GM19397 (cell line): Measurements from ENCODE around the gene ZNF480.
"Not testable (repeated sequence)": the region's sequence is repeated elsewhere in the genome, so short reads cannot be mapped to it uniquely, and the experiment has no call there.

Source experiments
- ATAC-seq: cut with Tn5 transposase; IDR thresholded peaks from one replicate; pipeline ENCODE4 v1.9.1; 2021; ENCODE audit warnings: mild to moderate bottlenecking, moderate library complexity; ENCODE audit not compliant: unreplicated experiment

The ZNF480 gene

DNA sequence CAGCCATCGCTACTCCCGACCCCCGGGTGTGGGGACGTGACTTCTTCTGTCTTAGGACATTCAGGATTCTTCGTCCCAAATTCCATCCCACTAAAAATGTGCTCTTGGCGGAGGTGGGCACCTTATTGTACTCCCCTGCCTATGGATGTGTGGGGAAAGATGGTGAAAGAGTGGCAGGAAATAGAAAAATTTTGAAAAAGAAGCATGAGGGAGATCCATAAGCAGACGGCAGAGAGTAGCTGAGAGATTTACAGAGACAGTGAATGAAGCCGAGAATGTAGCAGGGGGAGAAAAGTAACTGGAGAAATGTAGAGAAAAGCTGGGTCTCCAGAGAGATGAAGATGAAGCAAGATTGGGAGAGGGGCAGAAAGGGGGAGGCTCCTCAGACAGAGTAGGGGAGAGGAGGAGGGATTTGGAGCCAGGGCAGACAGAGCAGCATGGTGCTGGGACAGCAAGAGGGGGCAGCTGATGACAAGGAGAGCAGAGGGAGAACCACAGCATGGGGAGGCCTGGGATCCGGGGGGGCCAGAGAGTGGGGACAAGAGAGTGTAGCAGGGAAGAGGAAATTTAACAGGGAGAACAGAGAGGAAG is 39.9 kb downstream of the ZNF480 start:
- no peak for ATAC-seq

- ATAC-seq = not testable (repeated sequence)
Observed at GRCh38 chr19:52339022-52339421, 42.1 kb downstream of the ZNF480 start.

- ATAC-seq = no peak
Observed at GRCh38 chr19:52343548-52343947, 46.6 kb downstream of the ZNF480 start.

DNA sequence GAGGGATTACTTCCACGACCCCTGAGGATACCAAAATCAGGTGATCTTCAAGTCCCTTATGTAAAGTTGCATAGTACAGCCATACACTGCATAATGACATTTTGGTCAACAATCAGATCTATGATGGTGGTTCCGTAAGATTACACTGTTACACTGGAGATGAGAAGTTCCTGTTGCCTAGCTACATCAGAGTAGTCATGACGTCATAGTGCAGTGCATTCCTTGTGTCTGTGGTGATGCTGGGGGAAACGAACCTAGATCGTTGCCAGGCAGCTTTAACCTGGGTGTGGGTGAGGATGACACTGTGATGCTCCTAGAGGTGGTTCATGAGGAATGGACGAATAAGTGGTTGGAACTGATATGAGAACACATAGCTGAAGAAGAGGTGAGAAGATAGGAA is 48.2 kb downstream of the ZNF480 start:
- ATAC-seq = no peak

GRCh38 chr19:52351512-52351911 is 54.5 kb downstream of the ZNF480 start:
- no peak for ATAC-seq

GRCh38 chr19:52366414-52366824 is 69.5 kb downstream of the ZNF480 start:
- no peak for ATAC-seq

DNA sequence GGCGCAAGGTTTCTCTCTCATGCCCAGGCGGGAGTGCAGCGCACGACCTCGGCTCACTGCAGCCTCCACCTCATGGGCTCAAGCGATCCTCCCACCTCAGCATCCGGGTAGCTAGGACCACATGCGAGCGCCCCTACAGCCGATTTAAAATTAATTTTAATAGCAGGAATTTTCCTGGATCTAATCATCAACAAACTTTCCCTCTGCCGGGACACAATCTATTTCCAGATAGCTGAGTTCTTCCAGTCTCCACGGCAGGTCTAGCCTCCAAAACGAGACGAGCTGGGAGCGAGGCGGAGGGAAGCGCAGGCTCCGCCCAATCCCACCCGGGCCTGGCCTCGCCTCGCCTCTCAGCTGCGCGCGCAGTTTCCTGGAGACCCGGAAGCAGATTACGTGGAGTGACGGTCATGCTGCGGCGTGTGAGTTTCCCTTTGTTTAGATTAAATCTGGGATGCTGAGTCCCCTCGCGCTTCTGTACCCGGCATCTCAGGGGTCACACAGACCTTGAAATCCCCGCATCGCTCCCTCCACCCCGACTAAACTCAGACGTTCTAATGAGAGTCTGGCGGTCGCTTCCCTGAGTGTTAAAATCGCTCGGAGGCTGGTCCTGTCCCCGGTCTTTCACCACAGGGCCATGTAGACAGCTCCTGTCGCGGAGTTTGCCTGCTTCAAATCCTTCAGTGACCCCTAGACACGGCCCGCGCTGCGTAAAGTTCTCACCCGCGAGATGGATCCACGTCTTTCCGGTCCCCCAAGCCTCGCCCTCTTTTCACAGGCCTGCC is 72.8 kb downstream of the ZNF480 start, which contains the start of gene ZNF880:
Gene ZNF880 (plus strand): TSS at position 365 of the 782 bp plus-strand sequence. CDS start 43 bp downstream, at position 408.
- ATAC-seq = peak; percentile 96

DNA sequence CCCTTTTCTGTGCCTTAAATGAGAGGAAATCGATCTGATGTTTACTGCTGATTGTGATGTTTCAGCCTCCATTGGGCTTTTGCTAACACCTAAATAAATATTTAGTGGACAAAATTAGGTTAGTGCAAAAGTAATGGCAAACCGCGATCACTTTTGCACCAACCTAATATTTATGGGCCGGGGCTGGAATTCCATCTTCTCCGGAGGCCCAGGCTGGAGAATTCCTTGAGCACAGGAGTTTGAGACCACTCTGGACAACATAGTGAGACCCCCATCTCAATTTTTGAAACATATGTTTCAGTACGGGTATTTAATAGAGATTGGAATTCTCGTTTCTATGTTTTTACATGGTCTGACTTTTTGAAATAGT is 73.4 kb downstream of the ZNF480 start:
- no peak for ATAC-seq
